Anterior cingulate cortex (tissue), 58 donors: ENCODE data around the gene CDCA5.

ENCODE experiments used
- DNase-seq, 58 donors: peaks; one replicate each; lab custom pipeline; 2025; lab: John Stamatoyannopoulos, UW

Gene CDCA5

DNA sequence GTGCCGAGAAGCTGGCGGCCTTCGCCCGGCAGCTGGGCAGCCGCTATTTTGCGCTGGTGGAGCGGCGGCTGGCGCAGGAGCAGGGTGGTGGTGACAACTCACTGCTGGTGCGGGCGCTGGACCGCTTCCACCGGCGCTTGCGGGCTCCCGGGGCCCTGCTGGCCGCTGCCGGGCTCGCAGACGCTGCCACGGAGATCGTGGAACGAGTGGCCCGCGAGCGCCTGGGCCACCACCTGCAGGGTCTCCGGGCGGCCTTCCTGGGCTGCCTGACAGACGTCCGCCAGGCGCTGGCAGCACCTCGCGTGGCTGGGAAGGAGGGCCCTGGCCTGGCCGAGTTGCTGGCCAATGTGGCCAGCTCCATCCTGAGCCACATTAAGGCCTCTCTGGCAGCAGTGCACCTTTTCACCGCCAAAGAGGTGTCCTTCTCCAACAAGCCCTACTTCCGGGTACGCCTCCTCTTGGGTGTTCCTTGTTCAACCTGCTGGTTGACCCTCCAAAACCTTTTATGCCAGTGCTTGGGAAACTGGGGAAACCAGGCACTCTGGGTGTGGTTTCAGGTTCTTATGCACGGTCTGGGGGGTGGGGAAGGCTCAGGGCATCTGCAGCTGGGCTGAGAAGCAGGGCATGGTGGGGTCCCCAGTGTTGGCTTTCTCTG lies 24.8 kb upstream of the CDCA5 start:
- DNase-seq: no peak

DNA sequence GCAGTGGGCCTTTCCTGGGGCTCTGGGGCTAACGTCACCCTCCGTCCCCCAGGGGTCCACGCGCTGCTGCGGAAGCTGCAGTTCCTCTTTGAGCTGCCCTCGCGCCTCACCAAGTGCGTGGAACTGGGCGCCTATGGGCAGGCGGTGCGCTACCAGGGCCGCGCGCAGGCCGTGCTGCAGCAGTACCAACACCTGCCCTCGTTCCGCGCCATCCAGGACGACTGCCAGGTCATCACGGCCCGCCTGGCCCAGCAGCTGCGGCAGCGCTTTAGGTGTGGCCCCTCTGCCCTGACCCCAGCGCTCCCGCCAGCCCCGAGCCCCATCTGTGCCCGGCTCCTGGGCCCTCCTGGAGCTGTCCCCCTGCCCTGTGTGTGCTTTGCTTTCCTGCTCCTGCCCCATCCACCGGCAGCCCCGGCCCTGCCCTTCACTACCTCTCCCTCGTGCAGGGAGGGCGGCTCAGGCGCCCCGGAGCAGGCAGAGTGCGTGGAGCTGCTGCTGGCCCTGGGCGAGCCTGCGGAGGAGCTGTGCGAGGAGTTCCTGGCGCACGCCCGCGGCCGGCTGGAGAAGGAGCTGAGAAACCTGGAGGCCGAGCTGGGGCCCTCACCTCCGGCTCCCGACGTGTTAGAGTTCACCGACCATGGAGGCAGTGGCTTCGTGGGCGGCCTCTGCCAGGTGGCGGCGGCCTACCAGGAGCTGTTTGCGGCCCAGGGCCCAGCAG lies 24.1 kb upstream of the CDCA5 start:
- DNase-seq: no peak

DNA sequence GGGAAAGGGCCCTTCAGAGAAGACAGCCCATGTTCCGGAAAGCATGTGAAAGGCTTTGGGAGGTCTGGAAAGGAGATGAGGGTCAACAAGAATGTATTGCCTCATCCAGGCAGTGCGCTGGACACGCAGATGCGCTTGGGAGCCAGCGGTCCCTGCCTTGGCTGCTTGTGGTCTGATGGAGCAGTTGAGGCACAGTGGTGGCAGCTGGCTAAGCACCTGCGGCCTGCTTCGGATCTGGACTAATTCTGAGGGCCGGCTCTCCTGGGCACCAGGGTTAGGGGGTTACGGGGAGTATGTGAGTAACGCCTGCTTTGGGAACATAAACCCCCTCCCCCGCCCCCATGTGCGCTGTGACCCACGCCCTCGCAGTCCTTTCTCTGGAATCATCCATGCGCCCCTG lies 23.2 kb upstream of the CDCA5 start:
- DNase-seq: no peak

- peak in 3 of 58 donors; percentile 6 to 25 (median 15) for DNase-seq
Measured at GRCh38 chr11:65104628-65105027, 20.8 kb upstream of the CDCA5 start.

DNA sequence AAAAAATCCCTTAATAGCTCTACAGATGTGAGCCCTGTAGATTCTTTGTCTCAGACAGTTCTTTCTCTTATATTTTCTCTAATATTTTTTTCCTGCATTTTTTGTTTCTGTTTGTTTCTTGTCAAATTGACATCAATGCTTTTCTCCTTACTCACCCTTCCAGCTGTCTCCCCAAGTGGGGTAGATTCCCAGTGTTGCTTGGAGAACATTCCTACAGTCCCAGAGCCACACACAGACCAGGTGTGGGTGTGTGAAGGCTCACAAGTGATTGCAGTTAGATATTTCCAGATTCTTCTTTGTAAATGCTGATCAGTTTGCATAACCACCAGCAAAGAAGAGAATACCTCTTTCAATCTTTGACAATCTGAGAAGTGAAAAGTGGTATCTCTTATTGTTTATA lies 19.6 kb upstream of the CDCA5 start:
- DNase-seq: no peak

DNA sequence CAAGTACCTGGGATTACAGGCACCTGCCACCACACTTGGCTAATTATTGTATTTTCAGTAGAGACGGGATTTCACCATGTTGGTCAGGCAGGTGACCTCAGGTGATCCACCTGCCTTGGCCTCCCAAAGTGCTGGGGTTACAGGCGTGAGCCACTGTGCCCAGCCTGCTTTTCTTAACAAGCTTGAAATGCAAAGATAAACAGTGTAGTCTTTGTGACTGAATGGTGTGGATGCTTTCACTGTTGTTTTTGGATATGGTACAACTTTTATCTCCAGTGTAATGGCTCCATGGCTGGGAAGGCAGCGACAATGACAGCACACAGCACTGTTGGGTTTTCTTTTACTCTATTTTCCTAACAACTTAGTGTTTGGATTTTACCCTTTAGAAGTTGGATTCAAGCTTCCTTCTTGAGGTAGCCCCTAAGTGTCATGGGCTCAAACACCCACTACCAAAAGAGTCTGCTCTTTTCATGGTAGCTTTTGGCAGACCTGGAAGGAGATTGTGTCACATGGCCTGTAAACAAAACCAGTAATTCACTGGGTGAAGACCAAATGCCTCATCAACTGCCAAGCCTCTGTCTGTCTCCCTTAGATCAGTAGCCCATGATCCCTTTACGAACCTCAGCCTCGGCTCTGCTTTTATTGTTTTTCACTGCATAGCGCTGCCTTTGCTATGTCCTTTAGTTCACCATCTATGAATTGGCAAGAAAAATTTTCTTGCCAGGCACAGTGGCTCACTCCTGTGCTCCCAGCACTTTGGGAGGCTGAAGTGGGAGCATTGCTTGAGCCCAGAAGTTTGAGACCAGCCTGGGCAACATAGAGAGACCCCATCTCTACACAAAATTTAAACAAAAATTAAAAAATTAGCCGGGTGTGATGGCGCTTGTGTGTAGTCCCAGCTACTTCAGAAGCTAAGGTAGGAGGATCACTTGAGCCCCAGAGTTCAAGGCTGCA lies 18.6 kb upstream of the CDCA5 start:
- DNase-seq: peak in 27 of 58 donors; percentile 7 to 75 (median 37)

DNA sequence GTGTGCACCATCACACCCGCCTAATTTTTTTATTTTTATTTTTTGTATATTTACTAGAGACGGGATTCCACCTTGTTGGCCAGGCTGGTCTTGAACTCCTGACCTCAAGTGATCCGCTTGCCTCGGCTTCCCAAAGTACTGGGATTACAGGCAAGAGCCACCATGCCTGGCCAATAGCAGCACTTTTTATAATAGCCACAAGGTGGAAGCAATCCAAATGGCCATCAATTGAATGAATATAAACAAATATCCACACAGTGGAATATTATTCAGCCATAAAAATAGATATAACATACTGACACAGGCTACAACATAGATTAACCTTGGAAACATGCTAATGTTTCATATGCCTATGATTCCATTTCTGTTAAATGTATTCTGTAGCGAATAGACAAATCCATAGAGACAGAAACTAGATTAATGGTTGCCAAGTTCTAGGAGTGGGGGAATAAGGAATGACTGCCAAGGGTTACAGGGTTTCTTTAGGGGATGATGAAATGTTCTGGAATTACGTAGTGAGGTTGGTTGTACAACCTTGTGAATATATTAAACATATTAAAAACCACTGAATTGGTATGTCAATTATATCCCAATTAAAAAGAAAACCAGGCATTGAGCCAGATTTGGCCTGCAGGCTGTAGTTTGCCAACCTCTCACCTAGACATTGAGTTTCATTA lies 17.0 kb upstream of the CDCA5 start:
- no peak for DNase-seq

- DNase-seq: no peak
Measured at GRCh38 chr11:65096926-65097325, 13.1 kb upstream of the CDCA5 start.

- peak; percentile 38 to 90 (median 80) for DNase-seq
Measured at GRCh38 chr11:65095974-65096806, 12.3 kb upstream of the CDCA5 start, which contains the start of gene VPS51. TSS of gene VPS51 (plus strand) at chr11:65096214. CDS start at chr11:65096251, 37 bp downstream.

DNA sequence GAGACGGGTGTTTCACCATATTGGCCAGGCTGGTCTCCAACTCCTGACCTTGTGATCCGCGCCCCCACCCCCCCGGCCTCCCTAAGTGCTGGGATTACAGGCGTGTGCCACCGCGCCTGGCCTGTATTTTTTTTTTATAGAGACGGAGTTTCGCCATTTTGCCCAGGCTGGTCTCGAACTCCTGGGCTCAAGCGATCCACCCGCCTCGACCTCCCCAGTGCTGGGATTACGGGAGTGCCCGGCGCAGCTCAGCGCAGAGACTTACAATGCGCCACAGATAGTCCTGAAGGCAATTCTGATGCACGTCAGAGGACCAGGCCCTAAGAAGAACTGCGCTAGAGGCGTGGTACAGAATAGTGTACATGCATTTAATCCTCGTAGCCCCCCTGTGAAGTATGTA lies 11.6 kb upstream of the CDCA5 start:
- DNase-seq: no peak

GRCh38 chr11:65090628-65091027 lies 6.8 kb upstream of the CDCA5 start:
- peak in 26 of 58 donors; percentile 6 to 71 (median 30) for DNase-seq

DNA sequence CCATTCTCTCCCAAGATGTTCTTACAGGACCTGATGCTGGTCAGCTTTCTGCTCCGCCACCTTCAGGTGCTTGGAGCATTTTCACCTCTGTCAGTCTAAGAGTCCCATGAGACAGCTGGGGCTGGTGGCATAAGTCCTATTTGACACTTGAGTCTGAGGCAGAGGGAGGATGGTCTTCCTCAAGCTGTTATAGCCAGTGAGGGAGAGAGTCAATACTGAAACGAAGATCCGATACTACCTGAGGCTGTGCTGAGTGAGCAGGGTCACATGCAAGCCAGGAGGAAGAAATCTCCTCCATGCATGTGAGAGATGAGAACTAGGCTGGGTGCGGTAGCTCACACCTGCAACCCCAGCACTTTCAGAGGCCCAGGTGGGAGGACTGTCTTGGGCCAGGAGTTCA lies 5.8 kb upstream of the CDCA5 start:
- DNase-seq: no peak

- no peak for DNase-seq
Measured at GRCh38 chr11:65087827-65088226, 4.0 kb upstream of the CDCA5 start.

- no peak for DNase-seq
Measured at GRCh38 chr11:65087216-65087615, 3.4 kb upstream of the CDCA5 start.

DNA sequence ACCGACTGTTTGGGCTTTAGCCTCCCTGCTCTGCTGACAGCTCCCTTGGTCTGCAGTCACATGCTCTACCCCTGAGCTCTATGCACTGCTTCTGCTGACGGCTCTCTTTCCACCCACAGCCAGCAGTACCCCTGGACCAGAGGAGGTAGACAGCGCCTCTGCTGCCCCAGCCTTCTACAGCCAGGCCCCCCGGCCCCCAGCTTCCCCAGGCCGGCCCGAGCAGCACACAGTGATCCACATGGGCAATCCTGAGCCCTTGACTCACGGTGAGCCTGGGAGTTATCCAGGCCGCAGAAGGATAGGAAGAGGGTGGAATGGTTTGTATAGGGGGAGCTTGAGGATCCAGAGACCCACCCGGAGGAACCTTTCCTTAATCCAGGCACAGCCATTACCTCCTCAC lies 3.0 kb upstream of the CDCA5 start:
- no peak for DNase-seq

DNA sequence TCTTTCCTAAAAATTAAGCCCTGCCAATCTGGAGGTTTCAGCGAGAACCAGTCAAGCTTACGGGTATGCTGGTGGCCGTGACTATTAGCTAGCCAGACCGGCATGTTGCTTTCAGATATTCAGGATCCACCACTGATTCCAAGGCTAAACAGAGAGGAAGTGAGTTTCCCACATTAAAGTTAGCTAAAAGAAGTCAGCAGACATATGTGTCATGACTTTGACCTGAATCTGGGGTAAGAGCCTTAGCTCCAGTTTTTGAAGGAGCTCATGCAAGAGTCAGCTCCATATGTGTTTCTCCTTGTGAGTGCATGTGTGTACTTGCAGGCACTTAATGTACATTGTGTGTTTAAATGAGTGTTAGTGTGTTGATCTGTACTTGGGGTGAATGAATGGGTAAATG lies 1.6 kb upstream of the CDCA5 start:
- no peak for DNase-seq

DNA sequence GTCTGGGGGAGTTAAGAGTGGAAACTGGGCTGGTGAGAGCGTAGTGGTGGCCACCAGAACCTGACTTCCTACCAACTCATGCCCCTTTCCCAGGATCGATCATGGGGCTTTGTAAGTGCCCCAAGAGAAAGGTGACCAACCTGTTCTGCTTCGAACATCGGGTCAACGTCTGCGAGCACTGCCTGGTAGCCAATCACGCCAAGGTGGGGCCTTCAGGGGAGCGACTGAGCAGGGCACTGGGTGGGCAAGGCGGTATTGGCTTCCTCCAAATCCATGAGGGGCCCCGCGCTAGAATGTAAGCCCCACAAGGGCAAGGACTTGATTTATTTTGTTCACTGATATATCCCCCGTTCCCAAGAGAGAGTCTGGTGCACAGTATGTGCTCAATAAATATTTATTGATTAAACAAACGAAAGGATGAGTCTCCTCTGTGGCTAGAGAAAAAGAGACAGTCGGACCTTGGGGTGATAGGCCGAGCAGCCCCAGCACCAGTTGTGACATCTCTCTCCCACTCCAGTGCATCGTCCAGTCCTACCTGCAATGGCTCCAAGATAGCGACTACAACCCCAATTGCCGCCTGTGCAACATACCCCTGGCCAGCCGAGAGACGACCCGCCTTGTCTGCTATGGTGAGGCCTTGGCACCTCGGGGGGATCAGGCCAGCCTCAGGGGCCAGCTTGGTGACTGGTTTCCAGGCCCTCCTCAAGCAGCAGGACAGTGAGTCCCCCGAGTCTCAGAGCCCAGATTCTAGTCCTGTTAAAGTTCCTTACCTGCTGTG lies 947 bp upstream of the CDCA5 start:
- no peak for DNase-seq

GRCh38 chr11:65083134-65083833 lies 556 bp downstream of the CDCA5 start:
- peak in 1 of 58 donors; percentile 8 for DNase-seq
